GM06990 (cell line): ENCODE data around the gene ZNF830.

Source experiments
- DNase-seq: peaks from one replicate; pipeline ENCODE4 v3.0.0-alpha.2; 2011; ENCODE audit not compliant: insufficient read length; ENCODE audit errors: extremely low read depth
- H3K27me3 ChIP-seq: replicated peaks from 2 replicates; pipeline ENCODE4 v1.6.0; 2011; ENCODE audit warnings: low read length; ENCODE audit not compliant: control insufficient read depth, insufficient read depth
- H3K36me3 ChIP-seq: 2 replicates; pipeline ENCODE4 v1.5.1; 2011; ENCODE audit warnings: low read length; ENCODE audit not compliant: control insufficient read depth, insufficient read depth
- H3K4me3 ChIP-seq: replicated peaks from 2 replicates; pipeline ENCODE4 v1.5.1; 2011; ENCODE audit warnings: low read depth, mild to moderate bottlenecking, control low read depth, low read length
- CTCF ChIP-seq: IDR thresholded peaks from 2 replicates; pipeline ENCODE4 v1.5.1; 2011; ENCODE audit warnings: low read length, control low read depth, mild to moderate bottlenecking, inconsistent platforms; ENCODE audit not compliant: insufficient read depth, poor library complexity, severe bottlenecking

The ZNF830 gene

DNA sequence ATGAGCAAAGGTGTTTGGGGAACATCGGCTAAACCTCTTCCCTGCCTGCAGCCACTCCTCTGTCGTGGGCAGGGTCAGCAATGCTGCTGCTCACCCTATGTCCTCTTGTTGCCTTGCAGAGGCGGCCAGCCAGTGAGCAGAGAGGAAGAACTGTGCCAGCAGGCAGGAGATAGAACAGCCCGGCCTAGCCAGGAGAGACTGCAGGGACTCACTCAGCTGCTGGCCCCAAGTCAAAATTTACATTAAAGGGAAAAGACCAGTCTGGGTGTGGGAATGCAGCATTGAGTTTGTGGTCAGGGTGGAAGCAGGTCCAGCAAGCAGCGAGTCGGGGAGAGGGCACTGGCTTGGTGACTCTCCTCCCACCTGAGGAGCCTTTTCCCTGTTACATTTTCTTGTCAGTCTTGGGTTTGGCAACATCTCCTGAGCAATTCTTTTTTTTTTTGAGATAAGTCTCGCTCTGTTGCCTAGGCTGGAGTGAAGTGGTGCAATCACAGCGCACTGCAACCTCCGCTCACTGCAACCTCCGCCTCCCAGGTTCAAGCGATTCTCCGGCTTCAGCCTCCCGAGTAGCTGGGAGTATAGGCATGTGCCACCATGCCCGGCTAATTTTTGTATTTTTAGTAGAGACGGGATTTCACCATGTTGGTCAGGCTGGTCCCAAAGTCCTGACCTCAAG, 41.7 kb downstream of the ZNF830 start:
- H3K4me3 ChIP-seq = no peak overlapping the region
- H3K36me3 ChIP-seq = peaks cover 27% of the 10 kb centered on the region
- TF ChIP-seq CTCF = no peak
- H3K27me3 ChIP-seq = no peaks in the 10 kb centered on the region
- no peak for DNase-seq

- Histone ChIP-seq H3K4me3 (no peak overlapping the region), H3K27me3 (no peaks in the 10 kb centered on the region), H3K36me3 (peaks cover 28% of the 10 kb centered on the region)
- no peak for TF ChIP-seq CTCF
- no peak for DNase-seq
Observed at GRCh38 chr17:35003778-35004177, 42.4 kb downstream of the ZNF830 start.

- H3K4me3 ChIP-seq = no peak overlapping the region
- peaks cover 29% of the 10 kb centered on the region for H3K36me3 ChIP-seq
- H3K27me3 ChIP-seq = no peaks in the 10 kb centered on the region
- no peak for DNase-seq
- no peak for TF ChIP-seq CTCF
Observed at GRCh38 chr17:35006345-35006744, 45.0 kb downstream of the ZNF830 start.

- no peak for DNase-seq
Observed at GRCh38 chr17:35006961-35007360, 45.6 kb downstream of the ZNF830 start.

DNA sequence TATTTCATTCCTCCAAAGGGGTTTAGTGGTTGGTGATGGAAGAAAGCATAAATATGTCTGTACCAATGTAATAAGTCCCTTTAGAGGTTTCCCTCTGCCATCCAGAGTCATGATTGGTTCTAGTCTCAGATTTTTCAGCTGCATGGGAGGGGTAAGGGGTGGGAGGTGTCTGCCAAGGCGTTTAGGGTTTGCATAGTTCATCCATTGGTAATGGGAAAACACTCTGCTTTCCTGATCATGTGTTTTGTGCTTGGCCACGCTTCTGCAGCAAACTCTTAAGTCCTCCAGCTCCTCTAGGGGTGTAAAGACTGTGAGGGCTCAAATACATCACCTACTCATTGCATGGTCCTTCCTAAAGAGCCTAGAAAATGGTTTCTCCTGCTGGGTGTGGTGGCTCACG, 48.8 kb downstream of the ZNF830 start:
- DNase-seq = no peak

More at GRCh38 chr17:35006961-35007360, 45.6 kb downstream of the ZNF830 start:
- TF ChIP-seq CTCF = no peak
- H3K27me3 ChIP-seq = no peaks in the 10 kb centered on the region
- peaks cover 29% of the 10 kb centered on the region for H3K36me3 ChIP-seq
- no peak overlapping the region for H3K4me3 ChIP-seq

More for the DNA sequence above, 48.8 kb downstream of the ZNF830 start:
- no peak for TF ChIP-seq CTCF
- H3K27me3 ChIP-seq = no peaks in the 10 kb centered on the region
- no peak overlapping the region for H3K4me3 ChIP-seq
- peaks cover 24% of the 10 kb centered on the region for H3K36me3 ChIP-seq
